ENCODE data around the gene FARP2.

Gene FARP2

DNA sequence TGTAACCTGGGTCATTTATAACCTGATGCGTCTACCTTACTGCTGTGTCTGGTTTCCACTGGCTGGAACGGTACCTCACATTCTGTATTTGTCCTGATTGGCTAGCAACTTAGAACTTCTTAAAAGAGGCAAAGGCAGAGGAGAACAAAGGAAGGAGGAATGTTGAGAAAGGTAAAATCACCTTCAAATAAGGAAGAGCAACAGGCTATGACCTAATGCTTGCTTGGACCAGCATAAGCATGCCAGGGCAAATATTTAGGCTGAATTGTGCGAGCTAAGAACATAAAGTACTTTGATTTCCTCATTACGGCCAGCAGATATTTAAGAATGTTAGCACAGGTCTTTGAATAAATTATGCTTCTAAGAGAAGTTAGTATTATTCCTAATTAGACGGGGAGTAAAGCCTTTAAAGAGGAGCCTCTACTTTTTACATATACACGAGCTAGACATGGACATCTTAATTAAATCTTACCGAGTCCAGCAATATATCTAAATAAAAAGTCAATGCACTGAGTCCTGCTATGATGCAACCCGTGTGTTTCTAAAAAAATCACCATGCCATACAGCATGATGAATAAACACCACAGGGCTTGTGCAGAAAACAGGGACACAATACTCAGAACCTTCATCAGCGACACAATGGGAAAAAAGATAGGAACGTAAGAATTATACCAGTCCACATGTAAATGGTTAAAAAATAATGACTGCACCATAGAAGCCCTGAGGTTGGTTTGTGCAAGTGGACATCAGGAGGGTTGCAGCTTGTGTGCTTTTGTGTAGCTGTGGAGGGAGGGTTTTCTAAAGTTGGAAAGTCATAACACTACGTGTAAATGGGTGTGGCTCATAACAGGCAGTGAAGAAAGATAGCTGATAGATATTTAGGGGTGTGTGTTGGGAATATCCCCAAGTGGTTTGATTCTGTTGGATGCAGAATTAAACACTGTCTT, 26.1 kb upstream of the FARP2 start:
- no peak for DNase-seq

DNA sequence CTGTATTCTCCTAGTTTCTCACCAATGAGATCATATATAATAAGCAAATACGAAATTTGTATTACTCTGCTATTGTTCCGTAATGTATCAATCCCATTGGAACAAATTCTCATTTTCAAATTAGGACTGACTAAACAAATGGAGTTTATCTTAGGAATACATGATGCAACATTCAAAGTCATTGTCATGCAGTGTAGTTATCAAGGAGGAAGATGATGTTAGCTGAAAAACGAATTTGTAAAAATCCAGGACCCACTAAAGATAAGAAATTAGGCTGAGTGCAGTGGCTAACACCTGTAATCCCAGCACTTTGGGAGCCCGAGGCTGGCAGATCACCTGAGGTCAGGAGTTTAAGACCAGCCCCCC, 25.5 kb upstream of the FARP2 start:
- no peak for DNase-seq

DNA sequence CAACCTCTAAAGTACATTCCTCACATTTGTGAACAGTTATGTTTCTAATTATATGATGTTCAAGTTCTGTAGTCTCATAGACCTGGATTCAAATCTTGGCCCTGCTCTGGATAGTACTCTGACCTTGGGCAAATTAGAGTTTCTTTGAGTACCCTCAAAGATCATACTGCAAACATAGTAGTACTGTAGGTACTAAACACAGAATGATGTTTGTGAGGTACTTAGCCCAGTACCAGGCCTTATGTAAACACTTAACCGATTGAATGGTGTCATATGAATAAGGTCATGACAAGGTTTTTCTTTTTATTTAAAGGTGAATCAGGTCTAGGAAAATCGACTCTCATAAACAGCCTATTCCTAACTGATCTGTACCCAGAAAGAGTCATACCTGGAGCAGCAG, 21.3 kb upstream of the FARP2 start:
- DNase-seq, result no peak

DNA sequence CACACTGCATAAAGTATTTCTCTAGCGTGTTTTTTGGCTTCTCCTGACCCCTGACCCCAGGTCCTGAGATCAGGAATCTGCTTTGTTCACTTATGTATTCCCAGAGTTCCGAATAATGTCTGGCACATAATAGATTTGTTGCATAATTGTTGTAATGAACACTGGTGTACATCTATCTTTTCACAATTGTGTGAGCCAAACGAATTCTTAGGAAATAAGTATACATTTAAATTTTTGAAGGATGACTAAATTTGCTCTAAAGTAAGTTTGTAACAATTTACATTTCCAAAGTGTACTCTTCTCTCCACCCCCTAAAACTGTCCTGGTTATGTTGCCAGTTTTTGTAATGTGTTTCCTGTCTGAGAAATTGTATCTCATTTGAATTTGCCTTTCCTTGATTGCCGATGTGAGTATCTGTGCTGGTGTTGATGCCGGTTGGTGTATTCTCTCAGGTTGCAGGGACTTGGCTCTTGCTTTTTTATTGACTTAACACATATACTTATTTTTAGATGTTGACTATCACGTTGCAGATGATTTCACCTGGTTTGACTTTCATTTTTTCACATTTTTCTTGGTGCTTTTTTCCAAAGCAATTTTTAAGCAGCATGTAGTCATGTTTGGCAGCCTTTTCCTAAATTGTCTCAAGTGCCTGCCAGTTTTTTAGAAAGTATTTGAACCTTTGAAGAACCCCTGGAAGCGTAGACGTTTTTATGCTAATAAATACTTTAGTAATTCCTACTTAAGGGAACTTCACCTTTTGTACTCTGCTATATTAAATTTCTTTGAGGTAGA, 16.1 kb upstream of the FARP2 start:
- DNase-seq, result peak; percentile 18

DNA sequence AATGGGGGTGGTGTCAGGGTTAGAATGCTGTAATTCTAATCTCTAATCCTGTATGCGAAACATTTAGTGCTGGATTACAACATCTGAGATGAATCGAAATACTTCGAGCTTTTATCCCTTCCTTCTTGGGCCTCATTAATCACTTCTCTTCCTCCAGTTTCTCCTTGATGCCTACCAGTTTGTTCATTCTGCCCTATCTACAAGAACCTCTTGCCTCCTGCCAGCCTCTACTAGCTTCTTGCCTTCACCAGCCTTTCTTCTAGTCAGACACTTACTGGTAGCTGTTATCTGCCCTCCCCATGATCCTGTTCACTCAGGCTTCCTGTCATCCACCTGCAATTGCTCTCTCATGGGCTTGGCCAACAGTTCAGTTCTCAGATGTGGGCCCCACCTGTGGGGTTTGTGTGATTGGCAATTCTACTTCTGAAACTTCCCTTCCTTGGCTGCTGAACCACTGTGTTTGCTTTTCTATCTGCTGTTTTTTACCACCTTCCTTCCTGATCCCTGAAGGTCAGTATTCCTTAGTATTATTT, 15.4 kb upstream of the FARP2 start:
- no peak for DNase-seq

DNA sequence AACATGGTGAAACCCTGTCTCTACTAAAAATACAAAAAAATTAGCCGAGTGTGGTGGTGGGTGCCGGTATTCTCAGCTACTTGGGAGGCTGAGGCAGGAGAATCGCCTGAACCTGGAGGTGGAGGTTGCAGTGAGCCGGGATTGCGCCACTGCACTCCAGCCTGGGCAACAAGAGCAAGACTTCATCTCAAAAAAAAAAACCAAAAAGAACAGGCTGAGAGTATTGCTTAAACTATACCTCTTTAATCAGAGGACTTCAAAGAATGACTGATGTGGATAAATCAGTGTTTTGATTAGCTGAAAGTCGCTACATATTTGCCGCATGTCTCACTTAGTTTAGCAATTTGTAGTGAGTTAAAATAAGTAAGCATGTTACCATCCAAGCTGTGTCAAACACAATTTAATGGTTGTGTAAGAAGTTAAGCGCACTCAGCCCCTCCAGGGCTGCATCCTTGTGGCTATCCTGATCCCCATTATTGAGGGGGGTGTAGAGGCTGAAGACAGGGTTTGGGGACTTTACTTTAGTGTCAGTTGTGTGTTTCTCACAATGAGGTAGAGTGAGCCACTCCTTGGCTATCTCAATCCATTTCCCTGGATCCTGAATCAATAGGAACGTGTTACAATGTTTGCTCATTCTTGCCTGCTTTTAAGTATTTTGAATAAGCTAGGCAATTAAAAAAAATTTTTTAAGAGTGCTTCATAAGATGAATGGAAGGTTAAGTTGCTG, 11.0 kb upstream of the FARP2 start:
- DNase-seq, result peak; percentile 43

DNA sequence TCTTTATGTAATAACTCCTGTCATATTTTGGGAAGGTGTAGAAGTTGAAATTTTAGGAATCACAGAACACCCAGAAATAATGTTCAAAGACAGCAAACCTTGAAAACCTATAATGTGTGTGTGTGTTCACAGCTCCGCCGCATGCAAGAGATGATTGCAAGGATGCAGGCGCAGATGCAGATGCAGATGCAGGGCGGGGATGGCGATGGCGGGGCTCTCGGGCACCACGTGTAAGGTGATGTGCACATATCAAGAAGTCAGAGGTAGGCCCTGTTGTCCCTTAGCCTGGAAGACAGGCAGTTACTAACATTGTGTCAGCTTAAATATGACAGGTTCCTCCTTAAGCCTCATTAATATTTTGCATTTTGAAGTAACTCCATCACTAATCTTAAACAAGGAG, 6.1 kb upstream of the FARP2 start:
- no peak for DNase-seq

DNA sequence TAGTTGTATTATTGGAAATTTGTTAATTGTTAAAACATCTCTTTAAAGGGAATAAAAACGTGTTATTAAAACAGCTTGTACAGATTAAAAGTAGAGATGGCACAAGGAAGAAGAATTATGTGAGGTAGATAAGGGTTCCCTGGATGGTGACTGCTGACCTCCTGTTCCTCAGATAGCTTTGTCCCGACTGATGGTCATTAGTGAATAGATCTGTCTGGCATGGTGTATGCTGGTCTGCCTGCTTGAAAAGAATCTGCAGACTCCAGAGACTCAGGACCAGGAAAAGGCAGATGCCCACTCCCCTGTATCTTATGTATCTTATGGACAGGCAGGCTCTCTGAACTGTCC, 5.6 kb upstream of the FARP2 start:
- no peak for DNase-seq

DNA sequence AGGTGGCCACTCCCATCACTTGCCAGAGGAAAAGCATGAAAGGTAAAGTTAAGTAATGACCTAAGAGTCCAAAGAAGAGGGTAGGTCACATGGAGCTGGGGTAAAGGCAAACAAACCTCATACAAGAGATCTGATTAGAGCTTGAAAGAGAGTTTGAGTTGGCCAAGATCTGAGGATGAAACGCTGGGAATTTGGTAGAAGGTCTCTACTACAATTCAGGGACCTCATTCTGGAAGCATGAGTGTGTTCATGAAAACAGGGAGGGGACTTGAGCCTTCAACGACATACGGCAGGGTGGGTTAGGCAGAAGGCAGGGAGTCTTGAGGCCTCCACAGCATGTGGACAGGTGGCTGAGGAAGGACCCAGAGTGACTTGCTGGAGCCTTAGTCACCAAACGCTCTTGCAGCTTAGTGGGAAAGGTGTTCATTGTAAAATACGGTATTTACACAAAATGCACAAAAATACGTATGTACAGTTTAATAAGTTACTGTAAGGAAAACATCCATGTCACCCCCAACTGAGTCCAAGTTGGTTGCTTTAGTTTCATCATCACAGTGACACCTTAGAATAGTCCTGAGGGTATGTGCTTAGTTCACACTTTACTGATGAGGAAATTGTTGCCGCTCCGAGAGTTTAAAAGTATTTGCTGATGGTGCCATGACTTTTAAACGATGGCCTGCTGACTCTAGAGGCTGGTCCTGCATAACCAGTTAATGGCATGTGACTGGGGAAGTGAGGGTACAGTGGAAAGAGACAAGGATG, 5.0 kb upstream of the FARP2 start:
- no peak for DNase-seq

DNA sequence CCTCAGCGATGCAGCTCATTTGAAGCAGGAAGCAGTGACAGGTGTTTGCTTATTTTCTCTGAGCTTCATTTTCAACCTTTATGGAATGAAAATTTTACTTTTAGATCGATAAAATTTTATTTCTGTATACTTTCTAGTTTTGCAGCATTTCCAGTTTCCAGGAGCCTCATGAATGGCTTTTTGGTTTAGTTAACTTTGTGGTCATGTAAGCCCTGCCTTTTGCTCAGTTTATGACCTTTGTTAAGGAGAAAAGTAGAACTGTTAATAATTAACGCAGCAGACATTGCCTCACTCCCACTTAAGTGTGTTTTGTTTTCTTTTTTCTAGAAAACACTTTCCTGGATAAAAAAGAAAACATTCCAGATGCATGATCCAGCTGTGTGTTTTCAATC, 4.4 kb upstream of the FARP2 start:
- no peak for DNase-seq

DNA sequence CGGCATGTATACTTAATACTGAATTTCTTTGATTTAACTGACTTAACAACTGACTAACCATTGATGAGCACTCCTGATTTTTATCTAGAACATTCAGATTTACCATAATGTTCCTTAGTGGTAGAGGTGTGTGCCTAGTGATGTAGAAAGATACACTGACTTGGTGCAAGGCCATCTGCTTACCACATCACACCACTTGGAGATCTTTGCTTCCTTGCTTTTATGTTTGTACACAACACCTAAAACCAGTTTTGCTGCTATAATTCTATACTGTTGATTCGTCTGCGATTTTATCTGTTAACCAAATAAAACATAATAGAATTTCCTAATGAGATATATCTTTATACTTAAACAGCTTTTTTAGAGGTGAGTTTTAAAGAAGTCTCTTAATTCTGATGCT, 3.9 kb upstream of the FARP2 start:
- no peak for DNase-seq

DNA sequence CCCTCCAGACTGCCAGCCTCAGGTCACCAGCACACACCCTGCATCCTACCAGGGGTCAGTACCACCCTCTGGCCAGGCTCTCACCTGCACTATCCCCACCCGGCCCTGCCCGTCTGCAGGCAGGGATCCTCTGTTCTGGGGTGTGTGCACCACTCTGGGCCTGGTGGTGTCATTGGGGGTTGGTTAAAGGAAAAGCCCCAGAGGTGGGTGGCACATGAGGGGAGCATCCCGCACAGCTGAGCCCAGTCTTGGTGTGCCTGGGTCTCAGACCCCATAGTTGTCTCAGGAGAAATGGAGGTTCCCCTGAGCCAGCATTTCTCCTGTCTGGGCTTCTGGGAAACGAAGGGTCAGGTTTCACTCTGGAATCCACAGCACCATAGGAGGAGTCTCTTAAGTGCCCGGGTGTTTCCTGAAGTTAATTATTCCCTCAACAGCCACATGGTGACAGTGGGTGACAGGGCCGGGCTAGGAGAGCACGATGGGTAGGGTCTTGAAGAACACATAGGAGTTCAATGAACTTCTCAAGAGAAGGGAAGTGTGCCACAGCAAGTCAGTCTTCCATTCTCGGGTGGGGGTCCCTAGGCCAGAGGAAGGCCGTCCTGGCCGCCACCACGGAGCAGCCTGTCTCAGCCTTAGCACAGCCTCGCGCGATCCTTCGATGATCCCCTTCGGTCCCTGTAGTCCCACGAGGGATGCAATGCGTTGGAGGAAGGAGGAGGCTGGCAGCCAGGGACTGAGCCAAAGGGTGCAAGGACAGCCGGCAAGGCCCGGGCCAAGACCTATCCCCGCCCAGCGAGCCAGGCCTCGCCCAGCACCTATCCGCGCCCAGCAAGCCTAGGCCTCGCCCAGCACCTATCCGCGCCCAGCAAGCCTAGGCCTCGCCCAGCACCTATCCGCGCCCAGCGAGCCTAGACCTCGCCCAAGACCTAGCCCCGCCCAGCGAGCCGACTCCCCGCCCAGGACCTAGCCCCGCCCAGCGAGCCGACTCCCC, 1.1 kb upstream of the FARP2 start:
- peak; percentile 63 for DNase-seq

DNA sequence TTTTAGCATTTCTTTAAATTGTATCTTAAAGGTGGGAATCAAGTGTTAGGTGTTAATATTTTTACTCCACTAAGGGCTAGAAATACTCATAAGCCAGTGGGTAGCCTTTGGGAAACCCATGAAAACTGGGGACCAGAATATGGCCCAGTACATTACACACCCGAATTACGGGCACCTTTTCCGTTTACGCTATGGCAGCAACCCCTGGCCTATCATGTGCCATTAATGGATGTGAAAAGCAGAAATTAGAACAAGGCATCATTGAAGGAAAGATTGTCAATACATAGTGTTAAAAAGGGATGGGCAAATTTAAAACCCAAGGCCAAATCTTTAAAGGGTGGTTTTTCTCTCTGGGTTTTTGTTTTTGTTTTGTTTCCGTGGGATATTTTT, 781 bp downstream of the FARP2 start:
- no peak for DNase-seq

DNA sequence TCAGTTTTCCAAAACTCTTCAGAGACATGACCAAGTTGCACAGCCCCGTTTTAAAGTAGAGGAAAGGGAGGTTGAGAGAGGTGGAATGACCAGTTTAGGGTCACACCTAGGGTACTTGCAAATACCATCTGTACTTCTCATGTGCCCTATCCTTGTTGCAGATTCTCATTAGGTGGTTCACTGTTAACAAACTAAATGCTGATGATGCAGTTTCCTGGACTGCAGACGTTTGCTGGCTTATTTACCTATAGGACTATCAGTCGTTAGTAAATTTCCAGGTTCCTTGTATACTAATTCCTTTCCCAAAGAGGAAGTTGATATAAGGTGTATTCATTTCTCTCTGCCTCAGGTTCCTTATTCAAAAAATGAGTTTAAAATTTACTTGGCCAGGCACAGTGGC, 1.4 kb downstream of the FARP2 start:
- no peak for DNase-seq

DNA sequence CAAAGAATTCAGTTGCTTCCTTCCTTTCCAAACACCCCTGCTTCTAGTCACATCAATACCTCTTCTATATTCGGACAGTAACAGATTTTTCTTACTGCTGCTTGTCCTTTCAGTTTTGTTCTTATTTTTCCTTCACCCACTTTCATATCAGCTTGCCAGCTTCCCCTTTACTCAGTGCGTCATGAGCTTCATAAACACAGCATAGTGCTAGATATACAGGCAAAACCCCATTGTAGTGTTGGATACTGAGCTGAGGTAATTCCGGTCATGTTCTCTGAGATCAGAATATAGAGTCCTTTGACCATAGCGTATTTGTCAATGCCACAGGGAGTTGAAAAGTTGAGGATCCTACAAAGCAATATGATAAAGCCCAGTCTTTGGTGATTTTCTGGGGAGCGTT, 2.4 kb downstream of the FARP2 start:
- no peak for DNase-seq

DNA sequence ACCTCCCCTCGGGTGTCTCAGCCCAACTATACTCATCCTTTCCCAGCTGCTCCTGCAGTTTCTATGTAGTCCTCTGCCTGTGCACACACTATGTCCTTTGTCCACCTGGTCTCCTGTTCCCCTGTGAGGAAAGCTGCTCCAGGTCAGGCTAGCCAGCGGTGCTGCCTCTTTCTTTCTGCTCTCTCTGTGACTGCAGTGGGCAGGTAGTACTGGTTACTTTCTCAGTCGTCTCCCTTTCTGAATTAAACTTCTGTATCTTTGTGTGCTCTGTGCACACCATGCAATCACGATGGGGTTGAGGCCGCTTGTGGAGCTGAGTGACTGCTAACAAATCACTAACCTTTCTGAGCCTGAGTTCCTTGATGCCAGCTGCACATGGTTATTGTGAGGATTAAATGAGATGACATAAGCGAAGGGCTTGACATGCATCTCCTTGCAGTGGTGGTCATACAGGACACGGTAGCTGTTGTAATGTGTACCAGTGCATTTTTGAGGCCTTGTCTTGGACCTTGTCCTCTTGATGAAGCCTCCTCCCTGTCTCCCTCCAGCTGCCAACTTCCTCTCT, 3.5 kb downstream of the FARP2 start:
- no peak for DNase-seq

DNA sequence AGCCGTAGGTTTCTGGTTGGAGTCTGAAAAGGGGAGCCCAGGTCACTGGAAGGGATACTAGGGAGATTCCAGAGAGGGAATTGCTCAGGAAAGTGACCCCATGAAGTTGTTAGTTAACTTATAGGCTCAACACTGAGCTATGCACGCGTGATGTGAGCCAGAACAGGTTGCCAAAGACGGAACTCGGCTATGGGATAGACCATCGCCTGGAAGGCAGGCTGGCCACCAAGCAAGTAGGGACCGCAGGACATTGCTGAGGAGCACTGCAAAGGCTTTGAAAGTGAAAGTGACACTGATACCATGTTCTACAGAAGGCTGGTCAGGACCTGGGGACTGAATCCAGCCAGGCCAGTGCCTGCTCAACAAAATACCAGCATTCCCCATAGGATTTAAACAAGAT, 7.3 kb downstream of the FARP2 start:
- DNase-seq, result no peak

DNA sequence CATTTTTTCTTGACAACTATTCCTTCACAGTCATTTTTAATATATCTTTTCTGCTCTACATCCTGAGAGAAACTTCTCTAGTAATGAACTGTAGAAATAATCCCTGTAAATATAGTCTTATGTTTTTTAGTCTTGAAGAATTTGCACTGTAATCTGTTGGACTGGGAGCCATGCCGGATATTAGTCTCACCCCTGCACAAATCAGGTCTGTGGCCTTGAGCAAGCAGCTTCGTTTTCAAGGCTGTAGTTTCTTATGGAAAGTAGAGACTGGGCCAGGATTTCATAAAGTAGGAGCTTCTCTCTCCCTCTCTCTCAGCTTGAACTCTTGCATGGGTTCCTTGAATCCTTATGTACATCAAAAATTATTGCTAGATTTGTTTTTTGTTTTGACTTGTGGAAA, 8.7 kb downstream of the FARP2 start:
- no peak for DNase-seq

DNA sequence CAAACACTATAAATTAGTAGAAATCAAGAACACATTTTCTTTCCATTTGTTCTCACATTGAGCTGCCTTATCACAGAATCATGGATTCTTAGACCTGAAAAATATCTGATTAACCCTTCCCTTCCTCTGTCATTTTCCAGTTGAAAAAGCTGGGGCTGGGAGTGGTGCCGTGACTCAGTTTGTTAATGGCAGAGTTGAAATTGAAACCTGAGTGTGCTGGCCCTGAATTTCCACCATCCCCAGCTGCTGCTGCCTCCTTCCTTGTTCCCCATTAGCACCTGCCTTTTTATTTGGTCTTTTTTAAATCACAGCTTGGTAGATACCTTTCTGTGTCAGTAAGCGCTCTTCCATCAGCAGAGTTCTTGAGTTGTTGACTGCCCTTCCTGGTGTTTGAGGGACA, 10.6 kb downstream of the FARP2 start:
- no peak for DNase-seq

DNA sequence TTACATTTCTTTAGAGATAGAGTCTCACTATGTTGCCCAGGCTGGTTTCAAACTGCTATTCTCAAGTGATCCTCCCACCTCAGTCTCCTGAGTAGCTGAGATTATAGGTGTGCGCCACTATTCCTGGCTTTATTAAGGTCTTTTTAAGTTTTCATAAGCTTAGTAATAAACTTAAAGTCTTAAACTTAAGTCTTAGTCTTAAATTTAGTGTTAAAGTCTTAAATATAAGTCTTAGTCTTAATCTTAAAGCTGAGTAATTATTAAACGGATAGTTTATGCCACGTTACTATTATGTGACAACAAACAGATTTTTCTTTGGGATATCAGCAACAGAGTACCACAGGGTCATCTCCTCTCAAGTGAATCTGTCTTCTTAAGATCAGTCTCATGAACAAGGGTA, 12.6 kb downstream of the FARP2 start:
- no peak for DNase-seq

DNA sequence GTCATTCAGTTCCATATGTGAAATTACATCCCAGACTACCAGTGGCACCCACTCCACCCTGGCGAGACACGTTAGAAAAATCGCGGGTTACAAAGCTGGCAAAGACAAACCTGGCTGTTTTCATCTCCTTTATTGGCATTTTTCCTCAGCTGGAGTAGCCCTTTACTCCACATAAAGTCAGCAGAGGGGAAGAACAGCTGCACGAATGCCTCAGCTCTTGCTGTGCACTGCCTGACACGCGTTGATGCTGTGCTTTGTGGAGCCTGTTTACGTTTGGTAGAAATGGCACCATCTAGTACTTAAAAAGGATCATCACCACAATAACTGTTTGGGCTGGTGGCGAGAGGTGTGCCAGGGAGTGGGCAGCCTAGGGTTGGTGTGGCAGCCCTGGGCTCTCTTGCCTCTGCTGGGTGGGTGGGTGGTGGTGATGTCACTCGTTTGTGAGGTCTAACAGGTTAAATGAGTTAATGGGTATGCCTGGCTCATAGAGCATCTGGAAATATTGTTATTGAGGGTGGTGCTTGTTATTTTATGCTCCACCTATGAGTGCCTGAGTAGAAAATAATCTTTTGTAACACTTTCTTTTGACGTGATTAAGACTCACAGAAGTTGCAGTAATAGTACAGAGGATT, 16.4 kb downstream of the FARP2 start:
- DNase-seq, result no peak
